ENCODE data around the gene CASQ2.

GRCh38 chr1:115810609-115811008, 42.1 kb upstream of the CASQ2 start:
- no peak for TF ChIP-seq CTCF (IDR thresholded peaks at IDR 0.05)
- TF ChIP-seq POLR2A (IDR thresholded peaks at IDR 0.05) = no peak
